Osteoblast (primary cell): ENCODE data around the gene TCERG1L. TPM values are rescaled to one million over a fixed set of nuclear protein-coding genes. Genes with fewer than 3 reads are reported as not detected.

Experiments
- DNase-seq: peaks from one replicate; pipeline ENCODE4 v3.0.0; 2011; ENCODE audit warnings: low spot score, mixed read lengths; ENCODE audit not compliant: insufficient read length; ENCODE audit errors: missing footprints
- H2AFZ ChIP-seq: 2 replicates; pipeline ENCODE4 v1.6.0; 2011; ENCODE audit warnings: mild to moderate bottlenecking, low read length
- H3K27ac ChIP-seq: 2 replicates; pipeline ENCODE4 v1.5.1; 2011; ENCODE audit warnings: mild to moderate bottlenecking, low read depth, low read length, moderate library complexity
- H3K27me3 ChIP-seq: 2 replicates; pipeline ENCODE4 v1.6.0; 2012; ENCODE audit warnings: mild to moderate bottlenecking, control low read depth, inconsistent platforms, low read length, moderate library complexity; ENCODE audit not compliant: insufficient read depth
- H3K36me3 ChIP-seq: 2 replicates; pipeline ENCODE4 v1.5.1; 2011; ENCODE audit warnings: mild to moderate bottlenecking, low read length, control low read depth, moderate library complexity; ENCODE audit not compliant: insufficient read depth
- H3K4me1 ChIP-seq: 2 replicates; pipeline ENCODE4 v1.5.1; 2011; ENCODE audit warnings: mild to moderate bottlenecking, low read length, control low read depth, moderate library complexity; ENCODE audit not compliant: insufficient read depth
- H3K4me2 ChIP-seq: 2 replicates; pipeline ENCODE4 v1.6.0; 2011; ENCODE audit warnings: mild to moderate bottlenecking, low read length; ENCODE audit not compliant: insufficient read depth
- H3K4me3 ChIP-seq: fragments of 200-600 bp; sonication (generic); 3 replicates; pipeline ENCODE4 v1.5.1; 2012; ENCODE audit warnings: mild to moderate bottlenecking, low read length, inconsistent platforms; ENCODE audit not compliant: insufficient read depth
- H3K79me2 ChIP-seq: 2 replicates; pipeline ENCODE4 v1.6.0; 2012; ENCODE audit warnings: mild to moderate bottlenecking, low read length, control low read depth, inconsistent platforms; ENCODE audit not compliant: insufficient read depth
- H3K9me3 ChIP-seq: 2 replicates; pipeline ENCODE4 v1.5.1; 2011; ENCODE audit warnings: low read depth, low read length, control low read depth
- H4K20me1 ChIP-seq: 2 replicates; pipeline ENCODE4 v1.6.0; 2012; ENCODE audit warnings: mild to moderate bottlenecking, low read length, control low read depth; ENCODE audit not compliant: insufficient read depth
- total RNA-seq: library from RNA; depleted of rRNA; stranded (reverse); fragments of >200 nt; gene quantifications from 2 replicates; pipeline ENCODE4 v1.2.3, GENCODE V29; 2012
- TF ChIP-seq, protein P1 (sequence below): IDR thresholded peaks from 2 replicates; pipeline ENCODE4 v1.5.1; 2011; ENCODE audit warnings: mild to moderate bottlenecking, low read depth, low read length, moderate library complexity; ENCODE audit errors: extremely low read depth

The TCERG1L gene
- total RNA-seq, 1 donor, result under 0.01 TPM

DNA sequence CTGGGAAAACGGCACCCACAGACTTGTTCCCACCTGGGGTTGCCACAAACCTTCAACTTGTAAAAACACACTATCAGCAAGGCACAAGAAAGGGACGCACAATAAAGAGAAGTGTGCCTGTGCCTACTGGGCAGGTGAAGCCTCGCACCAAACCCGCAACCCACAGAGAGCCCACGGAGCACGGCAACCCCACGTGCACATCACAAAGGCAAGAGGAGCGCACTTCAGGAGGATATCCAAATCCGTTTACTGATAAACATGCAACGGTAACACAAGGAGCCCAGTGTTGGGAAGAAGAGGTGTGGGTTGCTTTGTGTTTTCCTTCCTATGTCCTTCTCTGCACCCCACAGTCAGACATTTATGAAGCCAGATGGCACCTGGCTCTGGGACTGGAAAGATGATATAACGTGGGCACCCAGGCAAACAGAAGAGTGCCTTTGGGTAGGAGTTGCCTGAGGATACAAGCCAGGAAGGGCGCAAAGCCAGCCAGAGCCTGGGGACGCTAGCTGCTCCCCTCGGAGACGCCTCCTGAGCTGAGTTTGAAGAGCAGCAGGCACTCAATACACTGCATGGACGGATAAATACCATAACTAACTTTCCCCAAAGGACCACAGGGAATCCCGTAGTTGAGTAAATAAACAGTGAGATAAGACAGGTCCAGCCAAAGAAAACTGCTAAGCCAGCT, 41.6 kb downstream of the TCERG1L start:
- Histone ChIP-seq H3K4me1 (no peaks in the 10 kb centered on the region), H3K9me3 (no peaks in the 10 kb centered on the region), H3K36me3 (no peaks in the 10 kb centered on the region)

GRCh38 chr10:131267814-131268095, 43.8 kb downstream of the TCERG1L start:
- no peaks in the 10 kb centered on the region for H3K27me3 ChIP-seq
- H2AFZ ChIP-seq, result no peak overlapping the region
- H3K4me1 ChIP-seq, result no peaks in the 10 kb centered on the region
- no peaks in the 10 kb centered on the region for H3K9me3 ChIP-seq
- no peaks in the 10 kb centered on the region for H4K20me1 ChIP-seq
- no peak overlapping the region for H3K27ac ChIP-seq
- H3K79me2 ChIP-seq, result no peaks in the 10 kb centered on the region
- H3K4me2 ChIP-seq, result no peak overlapping the region
- no peak overlapping the region for H3K4me3 ChIP-seq
- H3K36me3 ChIP-seq, result no peaks in the 10 kb centered on the region
- TF ChIP-seq, protein P1, sequence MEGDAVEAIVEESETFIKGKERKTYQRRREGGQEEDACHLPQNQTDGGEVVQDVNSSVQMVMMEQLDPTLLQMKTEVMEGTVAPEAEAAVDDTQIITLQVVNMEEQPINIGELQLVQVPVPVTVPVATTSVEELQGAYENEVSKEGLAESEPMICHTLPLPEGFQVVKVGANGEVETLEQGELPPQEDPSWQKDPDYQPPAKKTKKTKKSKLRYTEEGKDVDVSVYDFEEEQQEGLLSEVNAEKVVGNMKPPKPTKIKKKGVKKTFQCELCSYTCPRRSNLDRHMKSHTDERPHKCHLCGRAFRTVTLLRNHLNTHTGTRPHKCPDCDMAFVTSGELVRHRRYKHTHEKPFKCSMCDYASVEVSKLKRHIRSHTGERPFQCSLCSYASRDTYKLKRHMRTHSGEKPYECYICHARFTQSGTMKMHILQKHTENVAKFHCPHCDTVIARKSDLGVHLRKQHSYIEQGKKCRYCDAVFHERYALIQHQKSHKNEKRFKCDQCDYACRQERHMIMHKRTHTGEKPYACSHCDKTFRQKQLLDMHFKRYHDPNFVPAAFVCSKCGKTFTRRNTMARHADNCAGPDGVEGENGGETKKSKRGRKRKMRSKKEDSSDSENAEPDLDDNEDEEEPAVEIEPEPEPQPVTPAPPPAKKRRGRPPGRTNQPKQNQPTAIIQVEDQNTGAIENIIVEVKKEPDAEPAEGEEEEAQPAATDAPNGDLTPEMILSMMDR, result no peak
- DNase-seq, result no peak

More for the DNA sequence above, 41.6 kb downstream of the TCERG1L start:
- no peak overlapping the region for H3K4me3 ChIP-seq
- TF ChIP-seq, protein P1, result no peak
- H3K4me2 ChIP-seq, result no peak overlapping the region
- H3K27ac ChIP-seq, result no peak overlapping the region
- DNase-seq, result no peak
- no peaks in the 10 kb centered on the region for H4K20me1 ChIP-seq
- H3K27me3 ChIP-seq, result no peaks in the 10 kb centered on the region
- no peak overlapping the region for H2AFZ ChIP-seq
- no peaks in the 10 kb centered on the region for H3K79me2 ChIP-seq

DNA sequence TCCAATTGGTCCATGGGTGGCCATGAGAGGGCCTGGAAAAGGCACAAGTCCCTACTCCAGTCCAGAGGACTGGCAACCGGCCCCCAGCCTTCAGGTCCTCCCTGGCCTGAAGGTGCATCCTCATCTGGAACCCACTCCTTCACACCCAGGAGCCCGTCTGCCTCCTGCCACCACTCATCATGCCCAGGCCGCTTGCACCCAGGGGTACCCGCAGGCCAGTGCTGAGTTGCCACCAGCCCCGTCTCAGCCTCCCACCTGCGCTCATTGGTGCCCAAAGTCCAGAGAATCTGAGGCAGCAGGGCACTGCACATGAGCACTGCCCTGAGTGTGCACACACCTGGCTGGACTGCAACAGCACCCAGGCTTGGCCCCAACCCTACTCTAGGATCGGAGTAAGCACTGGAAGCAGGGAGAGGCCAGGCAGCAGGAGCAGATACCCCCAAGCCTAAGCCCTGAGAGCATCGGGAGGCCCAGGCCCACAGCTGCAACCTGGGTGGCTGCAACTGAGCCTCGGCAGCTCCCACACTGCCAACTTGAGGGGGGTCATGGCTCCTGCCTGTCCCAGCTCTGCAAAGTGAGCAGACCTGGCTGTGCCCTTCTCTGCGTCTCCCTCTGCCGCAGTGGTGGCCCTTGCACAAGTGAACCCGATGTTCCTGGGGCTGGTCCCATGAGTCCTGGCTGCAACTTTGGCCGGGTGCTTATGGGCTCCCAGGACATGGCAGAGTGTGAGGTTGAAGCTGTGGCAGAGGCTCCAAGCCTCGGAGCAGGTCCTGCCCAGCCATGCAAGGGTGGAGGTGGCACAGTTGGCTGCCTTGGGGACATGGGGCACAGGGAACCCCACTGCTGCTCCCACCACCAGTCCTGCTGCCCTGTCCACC, 44.3 kb downstream of the TCERG1L start:
- Histone ChIP-seq H3K9me3 (no peaks in the 10 kb centered on the region), H3K27me3 (no peaks in the 10 kb centered on the region), H3K4me2 (no peak overlapping the region), H3K4me3 (no peak overlapping the region), H4K20me1 (no peaks in the 10 kb centered on the region), H3K36me3 (no peaks in the 10 kb centered on the region), H2AFZ (no peak overlapping the region), H3K4me1 (no peaks in the 10 kb centered on the region), H3K27ac (no peak overlapping the region), H3K79me2 (no peaks in the 10 kb centered on the region)
- TF ChIP-seq, protein P1, result no peak
- no peak for DNase-seq

DNA sequence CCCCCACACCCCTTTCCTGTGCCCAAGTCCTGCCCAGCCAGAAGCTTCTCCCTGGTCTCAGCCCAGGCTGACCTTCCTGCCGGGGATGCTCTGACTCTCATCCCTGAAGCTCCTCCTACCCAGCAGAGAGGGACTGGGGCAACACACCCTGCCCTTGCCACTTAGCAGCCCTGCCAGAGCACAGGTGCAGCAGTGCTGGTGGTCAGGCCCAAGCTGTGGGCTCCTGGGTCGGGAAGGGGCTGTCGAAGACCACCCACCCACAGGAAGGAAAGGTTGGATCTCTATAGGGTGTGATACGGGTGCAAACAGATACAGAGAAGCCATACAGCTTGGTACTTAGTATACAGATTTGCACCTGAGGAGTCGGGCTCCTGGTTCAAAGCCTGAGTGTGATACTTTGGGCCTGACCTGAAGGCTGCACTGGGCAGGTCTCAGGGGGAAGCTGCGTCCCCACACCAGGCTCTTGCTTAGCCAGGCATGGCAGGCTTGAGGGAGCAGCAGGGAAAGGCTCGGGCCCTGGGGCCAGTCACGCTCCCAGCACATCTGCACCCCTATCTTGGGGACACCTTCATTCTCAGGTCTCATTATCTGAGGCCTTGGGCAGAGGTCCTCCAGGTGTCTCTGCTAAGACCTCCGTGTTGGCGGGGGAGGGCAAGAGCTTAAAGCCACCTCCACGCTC, 47.3 kb downstream of the TCERG1L start:
- no peak overlapping the region for H3K4me2 ChIP-seq
- no peak for DNase-seq
- no peaks in the 10 kb centered on the region for H4K20me1 ChIP-seq
- H3K9me3 ChIP-seq, result no peaks in the 10 kb centered on the region
- TF ChIP-seq, protein P1, result no peak
- H3K27me3 ChIP-seq, result no peaks in the 10 kb centered on the region
- H3K27ac ChIP-seq, result no peak overlapping the region
- no peak overlapping the region for H3K4me3 ChIP-seq
- no peaks in the 10 kb centered on the region for H3K79me2 ChIP-seq
- H3K36me3 ChIP-seq, result no peaks in the 10 kb centered on the region
- no peak overlapping the region for H2AFZ ChIP-seq
- no peaks in the 10 kb centered on the region for H3K4me1 ChIP-seq
